ENCODE results near the gene GSTM2.
"Not testable (repeated sequence)": the region's sequence is repeated elsewhere in the genome, so short reads cannot be mapped to it uniquely, and the experiment has no call there.

GSTM2 gene

GRCh38 chr1:109689844-109690405 lies 22.1 kb downstream of the GSTM2 start:
- Histone ChIP-seq H3K4me2 (ENCODE audit: low read length) (no peak overlapping the region), H3K27me3 (ENCODE audit: control insufficient read depth, insufficient read depth, low read length) (no peaks in the 10 kb centered on the region), H3K9ac (no peak overlapping the region), H3K4me3 (ENCODE audit: low read depth, low read length) (no peak overlapping the region), H3K4me1 (no peaks in the 10 kb centered on the region), H3K27ac (no peak overlapping the region), H2AFZ (no peak overlapping the region), H3K36me3 (ENCODE audit: control insufficient read depth, insufficient read depth, low read length) (no peaks in the 10 kb centered on the region), H3K9me3 (ENCODE audit: control insufficient read depth, low read length) (no peaks in the 10 kb centered on the region), H3K79me2 (no peaks in the 10 kb centered on the region)
- TF ChIP-seq CTCF (IDR thresholded peaks at IDR 0.05) = no peak

- Histone ChIP-seq H3K36me3 (ENCODE audit: control insufficient read depth, insufficient read depth, low read length) (no peaks in the 10 kb centered on the region), H2AFZ (no peak overlapping the region), H3K4me3 (ENCODE audit: low read depth, low read length) (no peak overlapping the region), H3K4me1 (no peaks in the 10 kb centered on the region), H3K4me2 (ENCODE audit: low read length) (no peak overlapping the region), H3K9ac (no peak overlapping the region), H3K79me2 (no peaks in the 10 kb centered on the region), H3K27ac (no peak overlapping the region), H3K27me3 (ENCODE audit: control insufficient read depth, insufficient read depth, low read length) (no peaks in the 10 kb centered on the region), H3K9me3 (ENCODE audit: control insufficient read depth, low read length) (no peaks in the 10 kb centered on the region)
- no peak for TF ChIP-seq CTCF (IDR thresholded peaks at IDR 0.05)
Observed at GRCh38 chr1:109691759-109692158, 23.9 kb downstream of the GSTM2 start.

GRCh38 chr1:109694400-109694799 lies 26.5 kb downstream of the GSTM2 start:
- not testable (repeated sequence) for H3K79me2 ChIP-seq; H3K4me1 ChIP-seq; H3K9me3 ChIP-seq (ENCODE audit: control insufficient read depth, low read length); H3K4me3 ChIP-seq (ENCODE audit: low read depth, low read length); H3K27me3 ChIP-seq (ENCODE audit: control insufficient read depth, insufficient read depth, low read length); H3K36me3 ChIP-seq (ENCODE audit: control insufficient read depth, insufficient read depth, low read length); H2AFZ ChIP-seq; H3K4me2 ChIP-seq (ENCODE audit: low read length); H3K9ac ChIP-seq; H3K27ac ChIP-seq

- not testable (repeated sequence) for H2AFZ ChIP-seq; H3K27ac ChIP-seq; H3K4me2 ChIP-seq (ENCODE audit: low read length); H3K27me3 ChIP-seq (ENCODE audit: control insufficient read depth, insufficient read depth, low read length); H3K9ac ChIP-seq; H3K79me2 ChIP-seq; H3K4me1 ChIP-seq; H3K36me3 ChIP-seq (ENCODE audit: control insufficient read depth, insufficient read depth, low read length); H3K4me3 ChIP-seq (ENCODE audit: low read depth, low read length); H3K9me3 ChIP-seq (ENCODE audit: control insufficient read depth, low read length)
Observed at GRCh38 chr1:109695138-109695537, 27.3 kb downstream of the GSTM2 start.

GRCh38 chr1:109697066-109697465 lies 29.2 kb downstream of the GSTM2 start:
- no peak overlapping the region for H3K27ac ChIP-seq
- no peaks in the 10 kb centered on the region for H3K9me3 ChIP-seq (ENCODE audit: control insufficient read depth, low read length)
- no peak overlapping the region for H3K4me3 ChIP-seq (ENCODE audit: low read depth, low read length)
- H3K36me3 ChIP-seq (ENCODE audit: control insufficient read depth, insufficient read depth, low read length) = no peaks in the 10 kb centered on the region
- no peak overlapping the region for H3K4me2 ChIP-seq (ENCODE audit: low read length)
- no peaks in the 10 kb centered on the region for H3K79me2 ChIP-seq
- H3K27me3 ChIP-seq (ENCODE audit: control insufficient read depth, insufficient read depth, low read length) = no peaks in the 10 kb centered on the region
- H3K4me1 ChIP-seq = no peaks in the 10 kb centered on the region
- H2AFZ ChIP-seq = no peak overlapping the region
- H3K9ac ChIP-seq = no peak overlapping the region
- no peak for TF ChIP-seq CTCF (IDR thresholded peaks at IDR 0.05)

- H3K9ac ChIP-seq; H3K9me3 ChIP-seq (ENCODE audit: control insufficient read depth, low read length); H3K27me3 ChIP-seq (ENCODE audit: control insufficient read depth, insufficient read depth, low read length); H2AFZ ChIP-seq; H3K4me1 ChIP-seq; H3K4me3 ChIP-seq (ENCODE audit: low read depth, low read length); H3K27ac ChIP-seq; H3K4me2 ChIP-seq (ENCODE audit: low read length); H3K79me2 ChIP-seq; H3K36me3 ChIP-seq (ENCODE audit: control insufficient read depth, insufficient read depth, low read length): not testable (repeated sequence)
Observed at GRCh38 chr1:109697861-109698260, 30.0 kb downstream of the GSTM2 start.

GRCh38 chr1:109702940-109703339 lies 35.1 kb downstream of the GSTM2 start:
- not testable (repeated sequence) for H3K79me2 ChIP-seq; H3K36me3 ChIP-seq (ENCODE audit: control insufficient read depth, insufficient read depth, low read length); H3K9me3 ChIP-seq (ENCODE audit: control insufficient read depth, low read length); H3K27ac ChIP-seq; H3K4me3 ChIP-seq (ENCODE audit: low read depth, low read length); H3K9ac ChIP-seq; H3K27me3 ChIP-seq (ENCODE audit: control insufficient read depth, insufficient read depth, low read length); H3K4me2 ChIP-seq (ENCODE audit: low read length); H3K4me1 ChIP-seq; H2AFZ ChIP-seq

All from parathyroid adenoma (tissue), 2 donors.